ENCODE data around the gene RHOT1. TPM values are rescaled to one million over a fixed set of nuclear protein-coding genes. Genes with fewer than 3 reads are reported as not detected.

The RHOT1 gene
- total RNA-seq, 1 experiment from 2014 or later, result 39.2 TPM

GRCh38 chr17:32241640-32242039 lies 99.3 kb downstream of the RHOT1 start:
- Histone ChIP-seq H3K36me3 (ENCODE audit: control insufficient read depth, insufficient read depth, low read length) (no peaks in the 10 kb centered on the region), H3K9me3 (ENCODE audit: control insufficient read depth, insufficient read depth, low read depth, low read length) (no peaks in the 10 kb centered on the region), H3K27ac (ENCODE audit: low read length) (no peak overlapping the region), H3K4me3 (ENCODE audit: low read depth in 2 of 2, low read length in 2 of 2) (no peak overlapping the region), H3K27me3 (ENCODE audit: control insufficient read depth, insufficient read depth, low read length) (no peaks in the 10 kb centered on the region), H3K4me1 (ENCODE audit: control insufficient read depth, insufficient read depth, low read length) (no peaks in the 10 kb centered on the region)
- ChIA-PET CTCF (interaction anchor here (1.1 kb wide), 1 partner anchor 11 kb away, joined by 3 read pairs; no protein-coding TSS in a partner anchor), POLR2A (no interaction called here)
- no peak for DNase-seq (ENCODE audit: low read depth, low spot score)
- intact Hi-C loops (cut with micrococcal nuclease; ENCODE audit: unreplicated experiment), result no loop called here
- no peak for ATAC-seq
- TF ChIP-seq TCF7L2 (IDR thresholded peaks at IDR 0.05; ENCODE audit: low read depth, low read length) (no peak), REST (IDR thresholded peaks at IDR 0.05; ENCODE audit: insufficient read depth in 1 of 2, low read depth in 2 of 2, low read length in 1 of 2) (no peak), SIN3A (IDR thresholded peaks at IDR 0.05; ENCODE audit: borderline replicate concordance, insufficient read depth, low read depth, low read length) (no peak), CTCF (IDR thresholded peaks at IDR 0.05) (no peak), POLR2AphosphoS5 (IDR thresholded peaks at IDR 0.05; ENCODE audit: low read depth, low read length) (no peak)
- BruUV-seq (replicated peaks), result no TSS peak
- in situ Hi-C loops (cut with HindIII; ENCODE audit: low pct_unique_long_range_greater_than_20kb, low sequenced_read_pairs), result no loop called here

GRCh38 chr17:32249475-32249874 lies 107.2 kb downstream of the RHOT1 start:
- TF ChIP-seq POLR2AphosphoS5 (IDR thresholded peaks at IDR 0.05; ENCODE audit: low read depth, low read length) (no peak), CTCF (IDR thresholded peaks at IDR 0.05) (no peak), REST (IDR thresholded peaks at IDR 0.05; ENCODE audit: insufficient read depth in 1 of 2, low read depth in 2 of 2, low read length in 1 of 2) (no peak), SIN3A (IDR thresholded peaks at IDR 0.05; ENCODE audit: borderline replicate concordance, insufficient read depth, low read depth, low read length) (no peak), TCF7L2 (IDR thresholded peaks at IDR 0.05; ENCODE audit: low read depth, low read length) (no peak)
- in situ Hi-C loops (cut with HindIII; ENCODE audit: low pct_unique_long_range_greater_than_20kb, low sequenced_read_pairs), result no loop called here
- ATAC-seq (no peak), DNase-seq (ENCODE audit: low read depth, low spot score) (no peak)
- no peaks in the 10 kb centered on the region for H3K4me1 ChIP-seq (ENCODE audit: control insufficient read depth, insufficient read depth, low read length)
- ChIA-PET POLR2A (no interaction called here), CTCF (no interaction called here)
- no peaks in the 10 kb centered on the region for H3K27me3 ChIP-seq (ENCODE audit: control insufficient read depth, insufficient read depth, low read length)
- BruUV-seq (replicated peaks), result no TSS peak
- no peak overlapping the region for H3K4me3 ChIP-seq (ENCODE audit: low read depth in 2 of 2, low read length in 2 of 2)
- intact Hi-C loops (cut with micrococcal nuclease; ENCODE audit: unreplicated experiment), result no loop called here
- no peaks in the 10 kb centered on the region for H3K9me3 ChIP-seq (ENCODE audit: control insufficient read depth, insufficient read depth, low read depth, low read length)
- no peak overlapping the region for H3K27ac ChIP-seq (ENCODE audit: low read length)
- H3K36me3 ChIP-seq (ENCODE audit: control insufficient read depth, insufficient read depth, low read length), result no peaks in the 10 kb centered on the region

Measured in Panc1 (cell line).